TTC549 (cell line): ENCODE data around the gene ASIP.
"Not testable (repeated sequence)": the region's sequence is repeated elsewhere in the genome, so short reads cannot be mapped to it uniquely, and the experiment has no call there.

Experiments
- FAIRE-seq: peaks from 2 replicates; lab custom pipeline; 2012; peaks lifted over from hg19 to GRCh38; lab: Jason Lieb, UNC

ASIP gene

GRCh38 chr20:34243377-34243776 lies 2.2 kb downstream of the ASIP start:
- FAIRE-seq = no peak

DNA sequence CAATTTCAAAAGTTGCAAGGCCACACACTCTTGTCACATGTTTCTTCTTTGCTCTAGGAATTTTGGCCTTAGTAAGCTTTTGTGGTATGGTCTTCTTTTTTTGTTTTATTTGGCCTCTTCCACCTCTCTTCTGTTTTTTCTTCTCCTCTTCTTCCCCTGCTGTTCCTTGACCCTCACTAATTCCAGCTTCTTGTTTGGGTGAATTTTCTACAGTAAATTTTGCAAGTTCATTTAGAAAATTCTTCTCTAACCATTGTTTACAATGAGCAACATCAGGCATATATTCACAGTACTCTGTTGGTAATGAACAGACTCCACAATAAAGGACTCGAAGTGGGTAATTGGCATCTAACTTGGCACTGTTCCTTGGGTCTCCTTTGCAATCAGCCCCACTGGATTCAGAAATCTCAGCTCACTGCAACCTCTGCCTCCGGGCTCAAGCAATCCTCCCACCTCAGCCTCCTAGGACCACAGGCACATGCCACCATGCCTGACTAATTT lies 5.0 kb downstream of the ASIP start:
- FAIRE-seq = no peak

DNA sequence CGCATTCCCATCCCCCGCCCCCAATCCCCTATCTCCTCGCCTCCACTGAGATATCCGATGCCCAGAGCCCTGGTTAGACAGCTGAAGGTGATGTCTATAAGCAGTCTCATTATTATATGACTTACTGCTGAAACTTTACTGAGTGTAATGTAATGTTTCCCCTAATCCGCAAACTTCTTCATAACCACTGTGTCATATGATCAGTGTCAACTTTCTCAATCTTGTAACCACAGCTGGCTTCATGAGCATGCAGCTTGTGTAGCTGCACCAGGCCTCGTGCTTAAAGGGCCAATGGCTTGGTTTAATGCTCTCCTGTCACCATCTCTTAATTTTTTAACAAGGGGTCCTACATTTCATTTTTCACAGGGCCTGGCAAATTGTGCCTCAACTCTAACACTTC lies 8.1 kb downstream of the ASIP start:
- FAIRE-seq = no peak

DNA sequence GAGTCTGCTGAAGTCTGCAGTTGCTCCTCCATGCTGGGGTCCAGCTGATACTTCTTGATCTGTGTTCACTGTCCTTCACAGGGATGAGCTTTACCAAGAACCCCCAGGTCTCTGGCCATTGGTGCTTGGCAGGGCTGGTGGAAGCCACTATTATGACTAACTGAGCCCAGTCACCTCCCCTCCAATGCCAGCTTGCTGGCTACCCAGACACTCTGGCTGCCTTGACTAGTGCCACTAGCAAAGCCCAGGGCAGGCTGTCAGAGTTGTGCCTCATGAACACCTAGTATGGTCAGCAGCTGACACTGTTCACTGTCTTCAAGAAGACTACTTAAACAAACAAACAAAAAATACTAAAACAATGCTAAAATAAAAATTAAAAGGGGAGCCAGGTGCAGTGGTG lies 8.8 kb downstream of the ASIP start:
- FAIRE-seq = no peak

DNA sequence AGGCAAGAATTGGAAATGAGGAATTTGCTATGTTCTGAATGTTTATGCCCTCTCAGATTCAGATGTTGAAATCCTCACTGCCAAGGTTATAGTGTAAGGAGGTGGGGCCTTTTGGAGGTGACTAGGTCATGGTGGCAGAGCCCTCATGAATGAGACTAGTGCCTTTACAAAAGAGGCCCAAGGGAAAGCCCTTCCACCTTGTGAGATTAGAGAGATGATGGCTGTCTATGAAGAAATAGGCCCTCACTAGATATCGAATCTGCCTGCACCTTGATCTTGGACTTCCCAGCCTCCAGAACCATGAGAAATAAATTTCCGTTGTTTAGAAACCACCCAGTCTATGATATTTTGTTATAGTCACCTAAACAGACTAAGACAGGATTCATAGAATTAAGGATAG lies 10.4 kb downstream of the ASIP start:
- no peak for FAIRE-seq

DNA sequence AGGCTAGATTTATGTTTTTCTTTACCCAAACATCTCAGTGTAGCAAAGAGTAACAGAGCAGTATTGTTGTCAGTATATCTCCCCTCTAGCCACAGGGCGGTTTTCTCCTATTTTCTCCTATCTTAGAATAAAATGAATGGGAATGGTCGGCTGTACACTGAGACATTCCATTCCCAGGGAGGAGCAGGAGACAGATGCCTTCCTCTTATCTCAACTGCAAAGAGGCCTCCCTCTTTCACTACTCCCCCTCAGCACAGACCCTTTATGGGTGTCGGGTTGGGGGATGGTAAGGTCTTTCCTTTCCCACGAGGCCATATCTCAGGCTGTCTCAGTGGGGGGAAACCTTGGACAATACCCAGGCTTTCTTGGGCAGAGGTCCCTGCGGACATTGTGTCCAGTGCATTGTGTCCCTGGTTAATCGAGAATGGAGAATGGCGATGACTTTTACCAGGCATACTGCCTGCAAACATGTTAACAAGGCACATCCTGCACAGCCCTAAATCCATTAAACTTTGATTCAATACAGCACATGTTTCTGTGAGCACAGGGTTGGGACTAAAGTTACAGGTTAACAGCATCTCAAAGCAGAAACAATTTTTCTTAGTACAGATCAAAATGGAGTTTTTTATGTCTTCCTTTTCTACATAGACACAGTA lies 11.3 kb downstream of the ASIP start:
- FAIRE-seq = not testable (repeated sequence)

DNA sequence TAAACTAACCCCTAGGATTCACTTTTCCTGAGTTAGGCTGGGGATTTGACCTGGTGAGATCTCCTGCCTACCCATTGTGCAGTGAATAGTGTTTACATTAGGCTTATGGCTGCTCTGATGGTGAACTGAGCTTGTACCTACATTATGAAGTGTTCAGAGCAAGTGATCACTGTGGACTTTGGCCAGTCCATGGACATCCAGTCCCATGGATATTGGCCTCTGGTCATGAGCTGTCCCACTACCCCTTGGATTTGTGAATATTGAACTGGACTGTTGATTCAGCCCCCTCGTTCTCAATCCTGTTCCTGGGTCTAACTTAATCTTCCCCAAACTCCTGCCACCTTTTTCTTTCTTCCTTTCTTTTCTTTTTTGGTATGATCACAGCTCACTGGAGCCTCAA lies 13.8 kb downstream of the ASIP start:
- no peak for FAIRE-seq

GRCh38 chr20:34256629-34257124 lies 15.5 kb downstream of the ASIP start:
- FAIRE-seq = no peak

DNA sequence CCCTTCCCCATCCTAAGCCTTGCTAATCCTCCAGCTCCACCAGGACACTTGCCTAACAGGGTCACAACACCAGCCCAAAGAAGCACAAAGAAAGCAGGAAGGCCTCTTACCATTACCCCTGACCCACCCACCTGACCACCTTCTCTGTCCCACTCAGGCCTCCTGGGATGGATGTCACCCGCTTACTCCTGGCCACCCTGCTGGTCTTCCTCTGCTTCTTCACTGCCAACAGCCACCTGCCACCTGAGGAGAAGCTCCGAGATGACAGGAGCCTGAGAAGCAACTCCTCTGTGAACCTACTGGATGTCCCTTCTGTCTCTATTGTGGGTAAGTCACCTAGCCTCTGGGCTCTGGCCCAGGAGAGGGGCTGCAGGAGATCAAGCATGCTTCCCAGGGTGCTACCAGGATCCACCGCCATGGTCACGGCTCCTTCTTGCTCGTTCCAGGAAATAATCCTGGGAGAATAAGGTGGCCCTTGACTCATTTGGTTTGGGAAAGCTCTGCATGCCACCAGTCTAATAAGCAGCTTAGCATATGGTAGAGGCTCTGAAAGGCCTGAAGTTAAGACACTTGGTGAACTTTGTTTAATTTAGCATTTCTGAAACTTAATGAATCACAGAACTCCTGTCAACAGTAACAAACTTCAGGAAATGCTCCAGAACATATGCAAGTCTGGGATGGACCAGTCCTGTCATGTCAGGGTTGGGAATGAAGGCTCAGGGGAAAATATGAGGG lies 19.2 kb downstream of the ASIP start:
- no peak for FAIRE-seq

GRCh38 chr20:34262488-34263288 lies 21.5 kb downstream of the ASIP start:
- FAIRE-seq = no peak

DNA sequence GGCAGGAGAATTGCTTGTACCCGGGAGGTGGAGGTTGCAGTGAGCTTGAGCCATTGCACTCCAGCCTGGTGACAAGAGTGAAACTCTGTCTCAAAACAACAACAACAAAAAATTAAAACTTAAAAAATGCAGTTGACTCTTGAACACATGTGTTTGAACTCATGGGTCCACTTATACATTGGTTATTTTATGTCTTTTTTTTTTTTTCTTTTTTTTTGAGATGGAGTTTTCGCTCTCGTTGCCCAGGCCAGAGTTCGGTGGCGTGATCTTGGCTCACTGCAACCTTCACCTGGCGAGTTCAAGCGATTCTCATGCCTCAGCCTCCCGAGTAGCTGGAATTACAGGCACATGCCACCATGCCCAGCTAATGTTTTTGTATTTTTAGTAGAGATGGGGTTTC lies 22.2 kb downstream of the ASIP start:
- not testable (repeated sequence) for FAIRE-seq

DNA sequence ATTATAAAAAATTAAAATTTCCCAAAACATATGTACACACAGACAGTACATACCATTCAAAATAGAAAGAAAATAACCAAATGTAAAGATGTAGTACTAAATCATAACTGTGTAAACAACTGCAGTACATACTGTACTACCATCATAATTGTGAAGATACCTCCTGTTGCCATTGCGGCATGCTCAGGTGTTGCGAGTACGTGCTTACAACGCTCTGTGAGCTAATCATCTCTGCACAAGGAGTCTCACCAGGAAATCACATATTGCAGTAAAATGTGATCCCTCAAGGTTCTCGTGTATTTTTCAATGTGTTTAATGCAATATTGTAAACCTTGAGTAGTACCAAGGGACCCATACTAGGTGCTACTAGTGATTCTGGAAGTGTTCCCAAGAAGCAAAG lies 22.9 kb downstream of the ASIP start:
- FAIRE-seq = no peak

DNA sequence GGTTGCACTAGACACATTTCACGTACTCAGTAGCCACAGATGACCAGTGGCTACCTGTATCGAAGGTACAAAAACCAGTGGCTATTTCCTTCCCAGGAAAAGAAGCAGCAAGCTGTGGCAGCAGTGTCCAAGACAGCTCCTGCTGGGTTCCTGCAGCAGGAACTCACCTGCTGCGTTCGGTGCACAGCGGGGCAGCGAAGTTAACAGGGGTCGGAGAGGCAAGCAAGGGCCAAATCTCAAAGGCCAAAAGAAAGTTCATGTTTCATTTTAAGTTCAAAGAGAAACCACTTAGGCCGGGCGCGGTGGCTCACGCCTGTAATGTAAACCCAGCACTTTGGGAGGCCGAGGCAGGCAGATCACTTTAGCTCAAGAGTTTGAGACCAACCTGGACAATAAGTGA lies 26.9 kb downstream of the ASIP start:
- FAIRE-seq = no peak

DNA sequence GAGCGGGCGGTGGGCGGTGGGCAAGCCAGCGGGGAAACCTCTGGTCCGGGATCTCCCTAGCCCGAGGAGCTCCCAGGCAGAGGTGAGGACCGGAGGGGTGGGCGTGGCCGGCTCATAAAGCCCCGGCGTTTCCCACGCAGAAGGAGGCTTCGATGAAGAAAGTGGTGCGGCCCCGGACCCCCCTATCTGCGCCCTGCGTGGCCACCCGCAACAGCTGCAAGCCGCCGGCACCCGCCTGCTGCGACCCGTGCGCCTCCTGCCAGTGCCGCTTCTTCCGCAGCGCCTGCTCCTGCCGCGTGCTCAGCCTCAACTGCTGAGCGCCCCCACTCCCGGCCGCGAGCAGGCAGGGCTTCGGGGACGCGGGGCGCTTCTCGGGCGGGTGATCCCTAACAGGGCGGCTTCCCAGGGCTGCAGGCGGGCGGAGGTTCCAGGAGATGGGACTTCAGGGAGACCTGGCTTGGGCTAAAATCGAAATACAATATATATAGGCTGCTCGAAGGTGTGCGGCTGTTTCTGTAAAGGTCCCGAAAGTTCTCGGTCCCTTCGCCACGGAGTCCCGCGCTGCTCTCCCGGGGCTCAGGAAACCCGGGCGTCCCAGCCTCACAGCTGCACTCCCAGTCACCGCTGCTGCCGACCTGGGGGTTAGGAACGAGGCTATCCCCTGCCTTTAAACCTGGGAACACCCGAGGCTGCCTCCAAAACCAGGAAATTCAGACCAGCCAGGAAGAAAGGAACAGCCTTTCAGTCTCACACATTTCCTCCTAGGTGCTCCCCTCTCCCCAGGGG lies 27.8 kb downstream of the ASIP start:
- FAIRE-seq = no peak

- no peak for FAIRE-seq
Observed at GRCh38 chr20:34269996-34270627, 28.9 kb downstream of the ASIP start.

GRCh38 chr20:34271956-34272355 lies 30.7 kb downstream of the ASIP start:
- no peak for FAIRE-seq

GRCh38 chr20:34274694-34275093 lies 33.5 kb downstream of the ASIP start:
- FAIRE-seq = no peak

- no peak for FAIRE-seq
Observed at GRCh38 chr20:34281177-34281576, 40.0 kb downstream of the ASIP start.

- FAIRE-seq = no peak
Observed at GRCh38 chr20:34282041-34282440, 40.8 kb downstream of the ASIP start.

GRCh38 chr20:34283844-34284243 lies 42.6 kb downstream of the ASIP start:
- no peak for FAIRE-seq

DNA sequence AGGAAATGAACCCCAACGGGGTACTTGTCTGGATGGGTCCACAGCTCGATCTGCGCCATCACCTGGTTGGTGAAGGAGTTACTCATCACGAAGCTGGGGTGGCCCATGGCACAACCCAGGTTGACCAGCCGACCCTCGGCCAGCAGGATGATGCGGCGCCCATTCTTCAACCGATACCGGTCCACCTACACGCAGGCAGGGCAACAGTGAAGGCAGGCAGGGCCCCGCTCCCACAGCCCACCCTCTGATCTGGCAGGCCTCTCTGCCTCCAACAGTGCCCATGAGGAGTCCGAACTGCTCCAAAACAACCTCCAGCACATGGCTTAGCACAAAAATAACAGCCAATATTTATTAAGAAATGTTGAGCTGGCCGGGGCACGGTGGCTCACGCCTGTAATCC lies 44.2 kb downstream of the ASIP start:
- no peak for FAIRE-seq

DNA sequence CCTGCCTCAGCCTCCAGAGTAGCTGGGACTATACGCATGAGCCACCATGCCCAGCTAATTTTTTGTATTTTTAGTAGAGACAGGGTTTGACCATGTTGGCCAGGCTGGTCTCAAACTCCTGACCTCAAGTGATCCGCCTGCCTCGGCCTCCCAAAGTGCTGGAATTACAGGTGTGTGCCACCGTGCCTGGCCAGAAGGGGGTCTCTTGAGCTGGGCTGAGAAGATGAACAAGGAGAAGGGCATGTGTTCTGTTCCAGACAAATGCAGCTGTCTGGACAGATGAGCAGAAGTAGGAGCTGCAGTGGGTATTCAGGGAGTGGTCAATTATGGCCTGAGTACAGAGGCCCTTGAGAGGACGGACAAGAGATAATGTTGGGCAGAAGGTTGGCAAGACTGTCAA lies 46.3 kb downstream of the ASIP start:
- not testable (repeated sequence) for FAIRE-seq
